Measurements from ENCODE around the gene TENM3.

DNA sequence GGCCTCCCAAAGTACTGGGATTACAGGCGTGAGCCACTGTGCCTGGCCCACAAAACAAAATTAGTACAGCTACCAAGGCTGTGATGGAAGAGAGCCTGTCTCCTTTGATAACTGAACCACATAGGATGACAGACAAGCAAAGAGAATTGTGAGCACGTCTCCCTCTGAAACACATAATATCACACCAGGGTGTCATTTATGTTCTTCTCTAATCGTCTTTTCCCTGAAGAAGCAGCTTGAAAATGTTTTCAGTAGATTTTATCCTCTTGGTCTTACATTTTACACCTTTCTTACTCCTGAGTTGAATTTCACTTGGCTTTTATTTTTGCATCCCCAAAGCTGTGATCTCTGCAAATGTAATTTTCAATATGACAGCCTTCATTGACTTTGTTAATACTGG lies 67.8 kb downstream of the TENM3 start:
- TF ChIP-seq, protein P1, sequence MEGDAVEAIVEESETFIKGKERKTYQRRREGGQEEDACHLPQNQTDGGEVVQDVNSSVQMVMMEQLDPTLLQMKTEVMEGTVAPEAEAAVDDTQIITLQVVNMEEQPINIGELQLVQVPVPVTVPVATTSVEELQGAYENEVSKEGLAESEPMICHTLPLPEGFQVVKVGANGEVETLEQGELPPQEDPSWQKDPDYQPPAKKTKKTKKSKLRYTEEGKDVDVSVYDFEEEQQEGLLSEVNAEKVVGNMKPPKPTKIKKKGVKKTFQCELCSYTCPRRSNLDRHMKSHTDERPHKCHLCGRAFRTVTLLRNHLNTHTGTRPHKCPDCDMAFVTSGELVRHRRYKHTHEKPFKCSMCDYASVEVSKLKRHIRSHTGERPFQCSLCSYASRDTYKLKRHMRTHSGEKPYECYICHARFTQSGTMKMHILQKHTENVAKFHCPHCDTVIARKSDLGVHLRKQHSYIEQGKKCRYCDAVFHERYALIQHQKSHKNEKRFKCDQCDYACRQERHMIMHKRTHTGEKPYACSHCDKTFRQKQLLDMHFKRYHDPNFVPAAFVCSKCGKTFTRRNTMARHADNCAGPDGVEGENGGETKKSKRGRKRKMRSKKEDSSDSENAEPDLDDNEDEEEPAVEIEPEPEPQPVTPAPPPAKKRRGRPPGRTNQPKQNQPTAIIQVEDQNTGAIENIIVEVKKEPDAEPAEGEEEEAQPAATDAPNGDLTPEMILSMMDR (IDR thresholded peaks at IDR 0.05; ENCODE audit: low read depth, low read length) = no peak
- no peak for TF ChIP-seq POLR2A (IDR thresholded peaks at IDR 0.05; ENCODE audit: extremely low read depth, insufficient read length)
- no peak for TF ChIP-seq MYC (IDR thresholded peaks at IDR 0.05; ENCODE audit: low read depth, low read length)
- TF ChIP-seq, protein P2, sequence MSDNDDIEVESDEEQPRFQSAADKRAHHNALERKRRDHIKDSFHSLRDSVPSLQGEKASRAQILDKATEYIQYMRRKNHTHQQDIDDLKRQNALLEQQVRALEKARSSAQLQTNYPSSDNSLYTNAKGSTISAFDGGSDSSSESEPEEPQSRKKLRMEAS (IDR thresholded peaks at IDR 0.05; ENCODE audit: low read depth, low read length) = no peak
